Loucy (cell line): ENCODE data around the gene TP63.
"Not testable (repeated sequence)": the region's sequence is repeated elsewhere in the genome, so short reads cannot be mapped to it uniquely, and the experiment has no call there.

ENCODE experiments used
- H2AFZ ChIP-seq: fragments of 200-600 bp; sonication (generic); 2 replicates; pipeline ENCODE4 v1.6.0; 2016; ENCODE audit warnings: antibody characterized with exemption, mild to moderate bottlenecking, low read length, moderate library complexity
- H3F3A ChIP-seq: fragments of 200-600 bp; 2 replicates; pipeline ENCODE4 v1.6.0; 2016; ENCODE audit warnings: antibody characterized with exemption, low read depth, mild to moderate bottlenecking
- H3K27me3 ChIP-seq: fragments of 200-600 bp; sonication (generic); 2 replicates; pipeline ENCODE4 v1.6.1; 2014; ENCODE audit warnings: low read length, mild to moderate bottlenecking; ENCODE audit not compliant: insufficient read depth, poor library complexity, severe bottlenecking
- H3K36me3 ChIP-seq: fragments of 200-600 bp; sonication (generic); 2 replicates; pipeline ENCODE4 v1.6.1; 2016; ENCODE audit warnings: low read length; ENCODE audit not compliant: insufficient read depth
- H3K4me1 ChIP-seq: fragments of 200-600 bp; sonication (generic); 2 replicates; pipeline ENCODE4 v1.5.1; 2014; ENCODE audit warnings: low read length, mild to moderate bottlenecking; ENCODE audit not compliant: insufficient read depth, poor library complexity, severe bottlenecking
- H3K4me2 ChIP-seq: fragments of 200-600 bp; sonication (generic); 2 replicates; pipeline ENCODE4 v1.6.0; 2014; ENCODE audit warnings: antibody characterized with exemption, low read length, low read depth, mild to moderate bottlenecking; ENCODE audit not compliant: poor library complexity, severe bottlenecking
- H3K4me3 ChIP-seq: fragments of 200-600 bp; sonication (generic); 2 replicates; pipeline ENCODE4 v1.5.1; 2014; ENCODE audit warnings: low read length, mild to moderate bottlenecking, mixed read lengths; ENCODE audit not compliant: poor library complexity, severe bottlenecking
- H3K79me2 ChIP-seq: fragments of 200-600 bp; sonication (generic); 2 replicates; pipeline ENCODE4 v1.6.1; 2014; ENCODE audit warnings: low read length; ENCODE audit not compliant: insufficient read depth
- H3K9ac ChIP-seq: fragments of 200-600 bp; sonication (generic); 2 replicates; pipeline ENCODE4 v1.6.0; 2014; ENCODE audit warnings: mild to moderate bottlenecking, low read depth, low read length, moderate library complexity; ENCODE audit not compliant: poor library complexity, severe bottlenecking
- H3K9me2 ChIP-seq: fragments of 200-600 bp; sonication (generic); replicated peaks from 2 replicates; pipeline ENCODE4 v1.6.1; 2016; ENCODE audit warnings: low read depth, low read length, mixed read lengths
- H3K9me3 ChIP-seq: fragments of 200-600 bp; sonication (generic); 2 replicates; pipeline ENCODE4 v1.6.1; 2014; ENCODE audit warnings: mild to moderate bottlenecking, antibody characterized with exemption, low read length, low read depth; ENCODE audit not compliant: insufficient read depth
- H4K20me1 ChIP-seq: fragments of 200-600 bp; sonication (generic); 2 replicates; pipeline ENCODE4 v1.6.0; 2014; ENCODE audit warnings: antibody characterized with exemption, low read length, mild to moderate bottlenecking; ENCODE audit not compliant: insufficient read depth, poor library complexity, severe bottlenecking
- EZH2phosphoT487 ChIP-seq: fragments of 200-600 bp; IDR thresholded peaks from 2 replicates; pipeline ENCODE4 v1.6.1; 2018; ENCODE audit warnings: antibody characterized with exemption, mild to moderate bottlenecking, moderate library complexity, borderline replicate concordance
- TF ChIP-seq, protein P1 (sequence below): fragments of 200-600 bp; sonication (generic); conservative IDR thresholded peaks from 2 replicates; pipeline ENCODE4 v1.5.1; 2014; ENCODE audit warnings: mild to moderate bottlenecking, antibody characterized with exemption, low read length

TP63 gene

GRCh38 chr3:189745622-189746021 is 114.4 kb downstream of the TP63 start:
- Histone ChIP-seq H3K4me1 (no peaks in the 10 kb centered on the region), H3K9ac (no peak overlapping the region), H2AFZ (no peak overlapping the region), H3K79me2 (no peaks in the 10 kb centered on the region), H4K20me1 (no peaks in the 10 kb centered on the region), H3K27me3 (no peaks in the 10 kb centered on the region), H3K4me2 (no peak overlapping the region), H3F3A (no peaks in the 10 kb centered on the region), H3K36me3 (no peaks in the 10 kb centered on the region), H3K4me3 (no peak overlapping the region), H3K9me2 (no peaks in the 10 kb centered on the region), H3K9me3 (peaks cover 16% of the 10 kb centered on the region)
- TF ChIP-seq EZH2phosphoT487 = no peak
- TF ChIP-seq, protein P1, sequence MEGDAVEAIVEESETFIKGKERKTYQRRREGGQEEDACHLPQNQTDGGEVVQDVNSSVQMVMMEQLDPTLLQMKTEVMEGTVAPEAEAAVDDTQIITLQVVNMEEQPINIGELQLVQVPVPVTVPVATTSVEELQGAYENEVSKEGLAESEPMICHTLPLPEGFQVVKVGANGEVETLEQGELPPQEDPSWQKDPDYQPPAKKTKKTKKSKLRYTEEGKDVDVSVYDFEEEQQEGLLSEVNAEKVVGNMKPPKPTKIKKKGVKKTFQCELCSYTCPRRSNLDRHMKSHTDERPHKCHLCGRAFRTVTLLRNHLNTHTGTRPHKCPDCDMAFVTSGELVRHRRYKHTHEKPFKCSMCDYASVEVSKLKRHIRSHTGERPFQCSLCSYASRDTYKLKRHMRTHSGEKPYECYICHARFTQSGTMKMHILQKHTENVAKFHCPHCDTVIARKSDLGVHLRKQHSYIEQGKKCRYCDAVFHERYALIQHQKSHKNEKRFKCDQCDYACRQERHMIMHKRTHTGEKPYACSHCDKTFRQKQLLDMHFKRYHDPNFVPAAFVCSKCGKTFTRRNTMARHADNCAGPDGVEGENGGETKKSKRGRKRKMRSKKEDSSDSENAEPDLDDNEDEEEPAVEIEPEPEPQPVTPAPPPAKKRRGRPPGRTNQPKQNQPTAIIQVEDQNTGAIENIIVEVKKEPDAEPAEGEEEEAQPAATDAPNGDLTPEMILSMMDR = no peak

DNA sequence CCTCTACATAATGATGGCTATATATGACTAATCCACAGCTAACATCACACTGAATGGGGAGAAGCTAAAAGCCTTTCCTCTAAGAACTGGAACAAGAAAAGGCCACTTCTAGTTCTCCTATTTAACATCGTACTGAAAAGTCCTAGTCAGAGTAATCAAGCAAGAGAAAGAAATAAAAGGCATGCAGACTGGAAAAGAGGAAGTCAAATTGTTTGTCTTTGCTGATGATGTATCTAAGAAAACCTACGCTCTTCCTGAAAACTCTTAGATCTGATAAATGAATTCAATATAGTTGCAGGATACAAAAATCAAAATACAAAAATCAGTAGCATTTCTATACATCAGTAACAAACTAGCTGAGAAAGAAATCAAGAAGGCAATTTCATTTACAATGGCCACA is 116.9 kb downstream of the TP63 start:
- H3K9ac ChIP-seq = no peak overlapping the region
- H3K4me2 ChIP-seq = no peak overlapping the region
- H3K9me3 ChIP-seq = peaks cover 16% of the 10 kb centered on the region
- H3K4me1 ChIP-seq = no peaks in the 10 kb centered on the region
- TF ChIP-seq, protein P1 = no peak
- no peak for TF ChIP-seq EZH2phosphoT487
- H3K9me2 ChIP-seq = no peaks in the 10 kb centered on the region
- no peak overlapping the region for H3K4me3 ChIP-seq
- H2AFZ ChIP-seq = no peak overlapping the region
- no peaks in the 10 kb centered on the region for H3K79me2 ChIP-seq
- no peaks in the 10 kb centered on the region for H3K27me3 ChIP-seq
- H3F3A ChIP-seq = no peaks in the 10 kb centered on the region
- no peaks in the 10 kb centered on the region for H3K36me3 ChIP-seq
- H4K20me1 ChIP-seq = no peaks in the 10 kb centered on the region

GRCh38 chr3:189750972-189751371 is 119.8 kb downstream of the TP63 start:
- H3K9me3 ChIP-seq, H3K79me2 ChIP-seq, H3F3A ChIP-seq, H3K36me3 ChIP-seq, H3K4me2 ChIP-seq, H3K27me3 ChIP-seq, H3K9me2 ChIP-seq, H2AFZ ChIP-seq, H3K4me3 ChIP-seq, H4K20me1 ChIP-seq, H3K9ac ChIP-seq, H3K4me1 ChIP-seq: not testable (repeated sequence)

DNA sequence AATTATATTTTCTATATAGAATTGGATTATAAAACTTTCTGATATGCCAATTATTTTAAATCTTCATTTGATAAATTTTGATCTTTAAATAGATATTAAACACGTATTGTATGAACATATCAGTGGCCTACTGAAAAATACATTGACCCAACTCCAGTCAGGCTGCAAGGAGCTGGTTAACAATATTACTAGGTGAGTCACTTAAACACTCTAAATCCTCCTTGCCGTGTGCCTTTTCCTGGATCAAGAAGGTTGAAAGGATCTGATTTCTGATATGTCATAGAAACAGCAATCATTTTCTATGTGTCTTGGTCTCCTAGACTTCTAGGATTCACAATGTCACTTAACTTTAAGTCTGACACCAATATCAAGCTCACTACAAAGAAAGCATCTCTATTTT is 123.2 kb downstream of the TP63 start:
- no peaks in the 10 kb centered on the region for H3K4me1 ChIP-seq
- no peak overlapping the region for H3K4me3 ChIP-seq
- H3K4me2 ChIP-seq = no peak overlapping the region
- H3K36me3 ChIP-seq = no peaks in the 10 kb centered on the region
- TF ChIP-seq, protein P1 = no peak
- no peak for TF ChIP-seq EZH2phosphoT487
- H3K79me2 ChIP-seq = no peaks in the 10 kb centered on the region
- H3K9ac ChIP-seq = no peak overlapping the region
- no peaks in the 10 kb centered on the region for H4K20me1 ChIP-seq
- no peaks in the 10 kb centered on the region for H3K9me3 ChIP-seq
- no peaks in the 10 kb centered on the region for H3K27me3 ChIP-seq
- no peaks in the 10 kb centered on the region for H3F3A ChIP-seq
- H3K9me2 ChIP-seq = no peaks in the 10 kb centered on the region
- H2AFZ ChIP-seq = no peak overlapping the region
